Stimulated activated CD4-positive, alpha-beta T cell treated with anti-CD3 and anti-CD28 coated beads, Interleukin-15, amount 100 ng/mL, for 24 hours (primary cell): ENCODE measurements around the gene ARHGAP26.
A peak's percentile ranks its signal among the peaks of the same experiment; 100 is the strongest.
"Not testable (repeated sequence)": the region's sequence is repeated elsewhere in the genome, so short reads cannot be mapped to it uniquely, and the experiment has no call there.

Source experiments
- DNase-seq: peaks from one replicate; pipeline ENCODE4 v3.0.0-alpha.2; 2020

The ARHGAP26 gene

DNA sequence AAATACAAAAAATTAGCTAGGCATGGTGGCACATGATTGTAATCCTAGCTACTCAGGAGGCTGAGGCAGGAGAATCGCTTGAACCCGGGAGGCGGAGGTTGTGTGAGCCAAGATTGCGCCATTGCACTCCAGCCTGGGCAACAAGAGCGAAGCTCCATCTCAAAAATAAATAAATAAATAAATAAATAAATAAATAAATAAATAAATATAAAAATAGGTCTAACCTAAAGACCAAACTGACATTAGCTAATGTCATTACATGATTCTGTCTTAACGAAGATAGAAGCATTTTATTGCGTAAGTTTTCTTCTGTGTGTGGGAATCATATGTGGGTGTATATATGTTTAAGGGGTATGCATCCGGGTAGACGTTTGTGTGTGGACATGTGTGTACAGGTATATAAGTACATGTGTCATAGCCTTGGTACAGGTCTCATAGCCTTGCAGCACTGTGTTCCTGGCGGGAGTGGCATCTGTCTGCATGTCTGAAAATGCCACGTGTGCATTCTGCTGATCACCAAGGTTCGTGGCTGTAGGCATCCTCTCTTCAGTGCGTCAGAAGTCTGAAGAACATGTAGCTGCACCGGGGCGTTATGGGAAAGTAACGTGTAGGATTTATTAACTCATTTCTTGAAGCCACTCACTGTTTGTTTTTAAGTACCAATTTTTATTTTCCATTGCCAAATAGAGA, 335.2 kb downstream of the ARHGAP26 start:
- DNase-seq, result peak; percentile 22

DNA sequence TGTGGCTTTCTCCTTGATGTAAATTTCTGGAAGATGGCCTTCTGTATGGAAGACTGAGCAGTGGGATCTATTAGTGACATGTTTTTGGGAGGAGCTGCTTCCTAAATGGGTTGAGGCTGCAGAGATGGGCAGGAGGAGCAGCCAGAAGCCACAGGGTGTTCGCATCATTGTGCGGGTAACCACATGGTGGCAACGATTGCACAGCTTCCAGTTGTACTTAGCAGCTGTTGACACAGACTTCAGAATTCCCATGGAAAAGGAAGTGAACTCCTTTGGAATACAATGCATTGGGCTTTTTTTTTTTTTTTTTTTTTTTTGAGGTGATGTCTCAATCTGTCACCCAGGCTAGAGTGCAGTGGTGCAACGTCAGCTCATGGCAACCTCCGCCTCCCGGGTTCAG, 336.0 kb downstream of the ARHGAP26 start:
- DNase-seq, result no peak

DNA sequence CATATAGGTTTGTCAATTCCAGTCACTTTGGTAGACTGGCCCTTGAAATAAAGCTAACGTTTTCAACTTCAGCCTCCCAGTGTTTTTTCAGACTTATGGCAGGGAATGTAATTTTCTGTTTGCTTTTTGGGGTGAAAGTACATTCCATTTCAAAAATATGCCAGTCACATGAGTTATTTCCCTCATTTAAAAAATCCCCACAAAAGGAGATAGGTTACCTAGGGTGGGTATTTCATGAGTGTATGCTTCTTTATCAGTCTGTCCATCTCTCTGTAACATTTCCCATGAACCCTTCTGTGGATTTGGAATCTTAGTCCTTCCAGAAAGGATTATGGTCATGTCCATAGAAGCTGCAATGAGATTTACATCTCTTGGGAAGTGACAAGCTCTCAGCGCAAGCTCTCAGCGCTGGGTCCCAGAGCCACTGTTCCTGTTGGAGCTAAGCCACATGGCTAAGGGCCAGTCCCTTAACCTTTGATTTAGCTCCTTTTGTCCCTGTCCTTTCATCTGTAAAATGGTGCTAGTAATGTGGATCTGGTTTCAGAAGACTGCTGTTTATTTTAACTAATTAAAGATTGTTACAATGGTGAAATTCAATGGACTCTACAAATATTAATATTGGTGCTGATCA, 338.4 kb downstream of the ARHGAP26 start:
- DNase-seq, result no peak

DNA sequence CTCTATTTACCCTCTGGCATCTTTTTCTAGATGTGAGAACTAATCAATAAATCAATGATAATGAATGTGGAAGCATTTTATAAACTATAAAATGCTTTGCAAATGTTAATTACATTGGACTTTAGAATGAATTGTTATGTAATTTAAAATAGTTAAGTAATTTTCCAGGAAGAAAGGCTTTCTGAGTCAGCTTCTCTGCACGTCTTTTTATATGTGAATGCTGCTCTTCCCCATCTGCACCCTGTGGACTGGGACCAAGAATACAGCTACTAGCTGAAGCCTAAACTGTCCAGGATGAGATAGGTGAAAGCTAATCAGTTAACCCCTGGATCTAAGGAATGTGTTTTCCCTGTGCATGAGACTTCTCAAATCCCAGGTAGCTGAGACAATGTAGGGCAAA, 340.4 kb downstream of the ARHGAP26 start:
- DNase-seq, result no peak

DNA sequence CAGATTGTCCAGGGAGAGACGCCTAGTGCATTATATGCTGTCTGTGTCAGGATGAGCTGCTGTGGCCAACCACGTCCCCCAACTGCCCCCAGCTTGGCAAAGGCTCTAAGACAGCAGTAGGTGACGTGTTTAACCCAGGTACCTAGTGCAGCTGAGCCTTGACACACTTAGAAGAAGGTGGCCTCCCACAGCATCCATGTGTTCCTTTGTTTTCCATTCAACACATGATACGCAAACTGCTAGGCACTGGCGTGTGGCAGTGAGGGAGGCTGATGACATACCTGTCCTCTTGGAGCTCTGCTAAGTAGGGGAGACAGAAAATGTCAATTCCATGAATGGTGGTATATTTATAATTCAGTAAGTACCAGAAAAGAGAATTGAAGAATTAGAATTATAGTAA, 341.6 kb downstream of the ARHGAP26 start:
- no peak for DNase-seq

DNA sequence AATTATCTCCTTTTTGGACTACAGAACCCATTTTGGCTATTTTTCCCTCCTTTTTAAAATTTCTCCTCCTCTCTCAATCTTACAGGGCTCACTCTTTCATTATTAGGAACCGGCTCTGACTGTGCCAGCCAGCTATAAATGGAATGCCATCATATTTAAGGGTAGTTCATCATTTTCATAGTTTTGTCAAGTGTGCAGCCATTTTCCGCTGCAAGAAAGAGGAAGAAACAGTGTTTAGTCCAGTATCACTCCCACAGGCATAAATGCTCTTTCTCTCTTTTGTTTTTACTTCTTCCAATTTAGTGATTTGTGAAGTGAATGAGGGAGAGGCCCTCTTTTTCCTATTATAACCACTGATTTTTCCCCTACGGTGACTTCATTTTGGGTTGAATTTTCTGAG, 343.3 kb downstream of the ARHGAP26 start:
- DNase-seq, result no peak

DNA sequence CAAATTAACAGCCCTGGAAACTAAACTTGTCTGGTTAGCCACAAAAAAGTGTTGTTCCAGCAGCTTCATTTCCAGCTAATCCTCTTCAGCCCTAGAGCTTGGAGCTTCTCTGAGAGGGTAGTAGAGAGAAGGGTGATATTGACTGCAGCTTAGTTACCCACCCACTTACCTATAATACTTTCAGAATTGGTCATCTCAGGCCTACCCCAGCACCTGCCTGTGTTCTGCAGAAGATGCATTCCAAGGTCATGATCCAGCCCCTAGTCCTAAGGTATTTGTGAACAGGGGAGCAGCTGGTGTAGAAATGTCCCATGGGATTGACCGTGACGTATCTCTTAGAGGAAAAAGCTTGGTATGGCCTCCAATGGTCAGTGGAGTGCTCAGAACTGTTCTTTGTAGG, 344.3 kb downstream of the ARHGAP26 start:
- DNase-seq, result no peak

DNA sequence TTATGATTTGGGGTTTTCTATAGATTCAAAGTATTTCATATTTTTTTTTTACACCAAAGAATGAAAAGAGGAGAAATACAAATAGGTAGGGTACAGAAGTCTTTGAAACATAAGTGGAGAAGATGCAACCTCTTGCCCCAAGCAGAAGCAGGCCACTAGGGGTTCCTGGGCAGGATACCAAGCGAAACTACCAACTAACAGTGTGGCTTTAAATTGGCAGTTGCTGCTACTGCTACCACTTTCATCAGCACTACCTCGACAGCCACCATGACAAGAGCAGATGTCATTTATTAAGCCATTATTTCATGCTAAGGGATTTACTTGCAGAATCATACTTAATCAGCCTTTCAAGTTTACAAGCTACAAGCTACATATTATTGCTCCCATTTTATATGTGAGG, 345.2 kb downstream of the ARHGAP26 start:
- DNase-seq, result no peak

DNA sequence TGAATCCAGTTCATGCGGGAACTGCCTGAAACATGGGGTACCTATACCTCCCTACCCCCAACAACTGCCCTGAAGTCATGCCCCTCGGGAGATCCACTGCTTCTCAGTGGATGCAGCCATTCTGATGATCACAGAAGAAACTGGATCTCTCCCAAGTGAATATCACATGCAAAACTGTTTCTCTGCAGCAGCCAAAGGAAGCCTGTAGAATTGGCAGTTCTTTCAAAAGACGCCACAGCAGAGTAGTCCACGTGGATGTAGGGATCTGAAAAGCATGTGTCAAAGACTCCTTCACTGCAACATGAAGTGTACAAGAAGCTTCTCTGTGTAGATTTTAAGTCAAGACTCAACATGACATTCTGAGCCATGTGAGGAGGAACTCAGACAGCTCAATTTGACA, 346.6 kb downstream of the ARHGAP26 start:
- no peak for DNase-seq

DNA sequence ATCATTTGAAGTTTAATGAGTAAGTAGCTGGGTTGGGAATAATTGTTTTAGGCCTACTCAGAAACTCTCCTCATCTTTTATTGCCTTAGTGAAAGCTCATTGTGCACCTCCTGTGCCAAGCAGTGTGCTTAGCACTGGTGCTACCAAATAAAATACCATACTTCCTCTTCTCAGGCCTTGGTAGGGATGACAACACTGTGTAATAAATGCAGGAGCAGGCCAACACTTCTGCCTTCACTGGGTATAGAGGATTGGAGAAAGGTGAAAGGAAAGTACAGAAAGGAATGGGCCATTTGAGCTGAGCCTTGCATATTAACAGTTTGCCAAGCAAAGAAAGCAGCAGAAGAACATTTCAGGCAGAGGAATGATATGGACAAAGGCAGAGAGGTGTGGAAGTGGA, 347.6 kb downstream of the ARHGAP26 start:
- DNase-seq, result no peak

DNA sequence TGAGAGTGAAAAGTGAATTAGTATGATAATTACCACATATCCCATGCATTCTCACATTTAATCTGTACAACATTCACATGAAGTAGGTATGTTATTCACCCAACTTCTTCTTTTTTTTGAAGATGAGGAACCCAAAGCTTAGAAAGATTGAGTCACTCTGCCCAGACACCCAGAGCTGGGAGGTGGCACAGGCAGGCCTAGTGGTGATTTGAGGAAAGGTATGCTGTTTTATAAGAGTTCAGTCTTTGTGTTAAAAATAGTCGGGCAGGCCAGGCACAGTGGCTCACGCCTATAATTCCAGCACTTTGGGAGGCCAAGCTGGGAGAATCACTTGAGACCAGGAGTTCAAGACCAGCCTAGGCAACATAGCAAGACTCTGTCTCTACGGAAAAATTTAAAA, 348.0 kb downstream of the ARHGAP26 start:
- peak; percentile 10 for DNase-seq

DNA sequence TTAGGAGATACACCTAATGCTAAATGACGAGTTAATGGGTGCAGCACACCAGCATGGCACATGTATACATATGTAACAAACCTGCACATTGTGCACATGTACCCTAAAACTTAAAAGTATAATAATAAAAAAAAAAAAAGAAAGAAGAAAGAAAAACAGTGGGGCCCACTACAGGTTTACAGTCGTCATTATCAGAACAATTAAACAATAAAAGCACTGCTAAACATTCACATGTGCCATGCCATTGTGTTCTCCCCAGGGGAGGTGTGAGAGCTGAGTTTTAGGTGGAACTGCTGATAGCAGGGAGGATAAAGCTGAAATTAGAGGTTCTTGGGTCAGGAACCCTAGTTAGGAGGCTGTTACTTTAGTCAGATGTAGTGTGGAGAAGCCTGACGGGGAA, 348.6 kb downstream of the ARHGAP26 start:
- not testable (repeated sequence) for DNase-seq

DNA sequence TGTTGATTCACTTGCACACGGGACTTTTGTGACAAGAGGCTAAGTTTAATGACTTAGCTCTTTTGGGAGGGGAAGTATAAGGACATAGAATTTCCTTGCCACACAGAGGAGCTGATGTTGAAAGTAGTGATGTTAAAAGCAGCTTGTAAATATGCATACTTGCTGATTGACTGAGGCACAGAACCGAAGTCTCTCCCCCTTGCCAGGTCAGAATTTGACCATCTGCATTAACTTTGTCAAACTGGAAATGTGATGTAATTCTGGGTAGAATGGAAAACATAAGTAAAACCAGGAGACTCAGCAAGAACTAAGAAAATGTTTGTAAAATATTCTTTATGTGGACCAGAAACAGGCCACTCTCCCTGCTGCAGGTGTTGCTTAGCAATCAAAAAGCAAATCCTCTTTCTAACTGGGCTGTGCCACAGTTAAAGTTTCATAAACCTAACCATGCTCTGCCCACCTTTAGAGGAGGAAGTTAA, 349.2 kb downstream of the ARHGAP26 start:
- DNase-seq, result no peak

DNA sequence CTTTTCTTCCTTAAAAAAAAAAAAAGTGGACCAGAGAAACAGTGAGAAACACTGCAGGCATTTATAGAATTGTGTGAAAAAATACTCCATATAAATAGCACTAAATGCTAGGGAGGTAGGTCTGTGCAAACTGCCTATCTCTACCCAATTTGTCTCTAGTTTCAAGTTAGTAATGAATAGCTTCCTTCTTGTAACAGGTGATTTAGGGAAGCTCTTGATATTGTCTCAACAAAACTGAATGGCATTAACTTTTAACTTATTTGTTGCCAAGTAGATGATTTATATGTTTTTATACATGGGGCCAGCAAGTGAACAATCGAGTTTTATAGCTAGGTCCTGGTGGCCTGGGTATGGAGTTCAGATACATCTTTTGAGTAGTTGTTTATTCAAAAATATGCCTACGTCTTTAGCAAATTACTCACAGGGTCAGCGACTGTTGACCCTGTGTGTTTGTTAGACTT, 349.7 kb downstream of the ARHGAP26 start:
- DNase-seq, result no peak

DNA sequence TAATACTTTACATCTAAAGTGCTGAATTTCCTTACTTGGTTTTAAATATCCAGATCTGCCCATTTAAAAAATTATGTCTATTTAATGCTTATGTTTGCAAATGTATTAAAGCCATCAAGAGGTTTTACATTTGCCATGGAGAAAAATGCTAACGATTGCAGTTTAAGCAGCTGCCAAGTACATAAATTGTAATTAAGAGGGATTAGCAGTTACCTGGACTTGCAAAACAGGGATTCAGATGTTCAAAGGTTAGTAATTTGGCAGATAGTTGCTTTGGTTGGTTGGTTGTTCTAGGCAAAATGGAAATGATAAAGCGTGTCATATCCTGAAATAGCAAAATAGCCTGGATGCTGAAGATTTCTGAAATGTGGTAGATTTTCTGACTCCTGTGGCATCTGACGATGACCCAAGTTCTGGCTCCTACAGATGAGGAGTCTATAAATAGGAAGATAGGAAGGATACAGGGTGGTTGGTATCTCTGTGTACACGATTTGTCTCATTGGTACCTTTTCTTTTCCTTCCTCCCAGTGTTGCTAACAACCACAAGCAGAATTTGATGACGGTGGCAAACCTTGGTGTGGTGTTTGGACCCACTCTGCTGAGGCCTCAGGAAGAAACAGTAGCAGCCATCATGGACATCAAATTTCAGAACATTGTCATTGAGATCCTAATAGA, 350.4 kb downstream of the ARHGAP26 start:
- no peak for DNase-seq

DNA sequence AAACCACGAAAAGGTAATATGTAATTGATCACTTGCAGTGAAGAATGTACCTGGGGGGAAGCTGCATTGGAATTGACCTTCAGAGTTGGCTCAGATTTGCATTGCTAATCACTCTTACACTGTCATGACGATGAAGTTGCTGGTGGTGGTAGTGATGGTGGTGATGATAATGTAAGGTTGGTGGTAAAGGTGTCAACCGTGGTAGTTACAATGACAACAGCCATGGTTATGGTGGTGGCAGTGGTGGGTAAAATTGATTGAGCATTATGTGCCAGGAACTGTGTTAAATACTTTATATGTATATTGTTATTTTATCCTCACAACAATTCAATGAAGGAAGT, 350.9 kb downstream of the ARHGAP26 start:
- DNase-seq, result no peak

DNA sequence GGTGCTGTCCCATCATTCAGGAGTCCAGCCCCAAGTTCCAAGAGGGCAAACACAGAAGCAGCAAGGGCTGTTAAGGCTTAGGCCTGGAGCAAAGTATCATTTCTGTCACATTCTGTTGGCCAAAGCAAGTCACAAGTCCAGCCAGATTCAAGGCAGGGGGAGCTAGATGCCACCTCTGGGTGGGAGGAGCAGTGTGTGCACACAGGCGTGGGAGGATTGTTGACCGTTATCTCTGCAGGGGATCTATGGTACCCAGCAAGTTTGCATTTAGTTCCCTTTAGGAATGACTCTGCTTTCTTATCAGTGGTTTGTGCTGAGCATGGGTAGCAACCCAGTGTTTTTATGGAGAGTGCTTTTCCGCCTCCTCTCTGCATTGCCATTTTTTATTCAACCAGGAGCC, 354.4 kb downstream of the ARHGAP26 start:
- DNase-seq, result no peak

DNA sequence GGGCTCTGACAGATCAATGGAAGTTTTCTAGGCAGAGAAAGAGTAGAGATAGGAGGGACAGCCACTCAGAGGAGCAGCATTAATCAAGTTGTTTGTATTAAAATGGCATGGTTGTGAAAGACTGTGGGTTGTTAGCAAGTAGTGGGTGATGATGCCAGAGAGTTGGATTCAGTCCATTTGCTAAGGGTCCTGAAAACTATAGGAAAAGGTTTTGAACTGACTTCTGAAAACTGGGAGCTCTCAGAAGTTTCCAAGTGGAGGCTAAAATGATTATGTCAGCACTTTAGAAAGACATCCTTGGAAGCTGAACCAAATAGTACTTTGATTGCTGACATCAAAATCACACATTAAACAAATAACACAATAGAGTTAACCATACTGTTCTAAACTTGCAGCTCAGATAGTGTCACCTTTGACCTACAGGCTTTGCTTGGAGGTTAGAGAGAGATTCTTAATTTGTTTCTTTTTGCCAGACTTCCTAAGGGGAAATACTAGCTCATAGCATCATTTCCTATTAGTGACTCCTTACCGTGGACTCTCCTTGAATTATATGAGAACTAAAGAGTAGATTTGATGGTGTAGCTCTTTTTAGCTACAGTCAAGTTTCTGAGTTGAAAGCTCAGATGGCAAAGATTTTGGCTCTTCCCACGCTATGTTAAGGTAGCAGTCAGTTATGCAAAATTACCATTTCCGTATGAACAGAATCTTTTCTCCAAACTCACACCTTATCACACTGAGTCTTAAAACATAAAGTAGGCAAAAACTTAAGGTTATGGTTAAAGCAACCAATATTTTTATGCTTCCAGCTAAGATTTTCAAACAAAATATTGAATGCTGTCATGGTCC, 356.2 kb downstream of the ARHGAP26 start:
- DNase-seq, result no peak

DNA sequence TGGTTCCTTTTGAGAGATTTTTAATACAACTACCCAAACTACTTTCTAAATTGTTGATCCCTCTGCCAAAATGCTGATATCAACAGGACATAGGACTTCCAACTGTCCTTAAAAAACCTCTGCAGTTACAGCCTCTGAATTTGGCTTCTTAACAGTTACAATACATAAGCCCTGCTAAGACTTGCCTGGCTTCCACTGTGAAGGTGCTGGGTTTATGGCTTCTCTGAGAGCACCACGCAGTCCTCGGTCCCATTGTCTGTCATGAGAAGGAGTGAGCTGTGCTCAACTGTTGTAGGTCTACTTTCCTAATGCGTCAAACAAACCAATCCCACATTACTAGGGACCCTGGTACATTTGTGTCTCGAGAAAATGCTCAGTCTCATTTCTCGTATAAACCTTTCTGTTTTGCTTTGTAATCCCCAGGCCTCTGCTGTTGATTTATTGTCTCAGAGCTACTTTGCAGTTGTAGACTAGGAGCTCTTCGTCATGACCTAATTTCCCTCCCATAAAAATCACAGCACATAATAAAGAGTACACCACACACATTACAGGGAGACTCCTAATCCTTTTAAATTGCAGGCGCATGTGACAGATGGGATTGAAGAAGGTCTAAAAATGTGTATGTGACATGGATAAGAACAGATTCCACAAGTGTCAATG, 358.4 kb downstream of the ARHGAP26 start:
- no peak for DNase-seq

DNA sequence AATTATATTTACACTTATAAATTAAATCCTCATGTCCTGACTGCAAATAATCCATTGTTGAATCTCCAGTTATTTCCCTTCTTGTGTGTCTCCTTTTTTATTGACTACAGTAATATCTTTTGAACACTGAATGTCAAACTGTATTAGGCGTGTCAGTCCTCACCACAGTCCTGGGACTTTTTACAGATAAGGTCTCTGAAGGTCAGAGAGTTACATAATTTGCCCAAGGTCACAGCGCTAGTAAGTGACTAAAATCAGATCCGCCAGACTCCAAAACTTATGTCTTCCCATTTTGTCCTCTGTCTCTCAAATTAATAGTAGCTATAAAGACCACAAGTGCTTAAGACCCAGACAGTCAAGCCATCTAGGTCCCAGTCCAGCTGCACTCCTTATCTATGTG, 359.0 kb downstream of the ARHGAP26 start:
- DNase-seq, result no peak

DNA sequence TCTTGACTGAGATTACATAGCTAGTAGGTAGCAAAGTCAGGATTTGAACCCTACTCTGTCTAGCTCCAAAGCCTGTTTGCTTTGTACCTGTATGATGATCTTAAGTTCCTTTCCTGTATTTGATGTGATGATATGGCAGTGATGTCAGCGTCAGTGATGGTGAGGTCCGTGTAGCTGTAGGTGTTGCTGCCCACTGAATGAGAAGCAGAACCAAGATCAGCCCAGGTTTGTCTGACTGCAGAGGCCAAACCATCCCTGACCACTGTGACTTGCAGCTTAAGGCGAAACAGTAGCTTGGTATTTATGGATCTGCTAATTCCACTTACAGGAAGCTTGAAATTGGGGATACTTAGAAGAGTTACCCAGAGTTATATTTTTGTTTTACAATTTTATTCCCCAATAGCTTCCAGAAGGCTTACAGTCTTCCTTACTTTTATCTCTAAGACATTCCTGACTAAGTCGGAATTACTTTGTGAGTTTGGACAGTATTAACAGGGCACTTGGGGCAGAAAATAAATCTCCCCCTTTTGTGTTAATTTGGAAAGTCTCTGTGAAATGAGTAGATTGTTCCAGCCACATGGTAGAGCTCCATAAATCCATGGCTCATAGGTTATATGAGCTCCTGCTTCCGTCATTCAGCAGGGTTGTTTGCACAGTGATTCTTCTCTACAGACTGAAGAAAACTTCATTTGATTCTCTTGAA, 359.9 kb downstream of the ARHGAP26 start:
- DNase-seq, result no peak
